HG02588 (cell line): Measurements from ENCODE around the gene FGD5.
"Not testable (repeated sequence)": the region's sequence is repeated elsewhere in the genome, so short reads cannot be mapped to it uniquely, and the experiment has no call there.

Experiments used
- ATAC-seq: cut with Tn5 transposase; IDR thresholded peaks from one replicate; pipeline ENCODE4 v1.9.1; 2021; ENCODE audit warnings: mild to moderate bottlenecking, moderate library complexity; ENCODE audit not compliant: unreplicated experiment

The FGD5 gene

DNA sequence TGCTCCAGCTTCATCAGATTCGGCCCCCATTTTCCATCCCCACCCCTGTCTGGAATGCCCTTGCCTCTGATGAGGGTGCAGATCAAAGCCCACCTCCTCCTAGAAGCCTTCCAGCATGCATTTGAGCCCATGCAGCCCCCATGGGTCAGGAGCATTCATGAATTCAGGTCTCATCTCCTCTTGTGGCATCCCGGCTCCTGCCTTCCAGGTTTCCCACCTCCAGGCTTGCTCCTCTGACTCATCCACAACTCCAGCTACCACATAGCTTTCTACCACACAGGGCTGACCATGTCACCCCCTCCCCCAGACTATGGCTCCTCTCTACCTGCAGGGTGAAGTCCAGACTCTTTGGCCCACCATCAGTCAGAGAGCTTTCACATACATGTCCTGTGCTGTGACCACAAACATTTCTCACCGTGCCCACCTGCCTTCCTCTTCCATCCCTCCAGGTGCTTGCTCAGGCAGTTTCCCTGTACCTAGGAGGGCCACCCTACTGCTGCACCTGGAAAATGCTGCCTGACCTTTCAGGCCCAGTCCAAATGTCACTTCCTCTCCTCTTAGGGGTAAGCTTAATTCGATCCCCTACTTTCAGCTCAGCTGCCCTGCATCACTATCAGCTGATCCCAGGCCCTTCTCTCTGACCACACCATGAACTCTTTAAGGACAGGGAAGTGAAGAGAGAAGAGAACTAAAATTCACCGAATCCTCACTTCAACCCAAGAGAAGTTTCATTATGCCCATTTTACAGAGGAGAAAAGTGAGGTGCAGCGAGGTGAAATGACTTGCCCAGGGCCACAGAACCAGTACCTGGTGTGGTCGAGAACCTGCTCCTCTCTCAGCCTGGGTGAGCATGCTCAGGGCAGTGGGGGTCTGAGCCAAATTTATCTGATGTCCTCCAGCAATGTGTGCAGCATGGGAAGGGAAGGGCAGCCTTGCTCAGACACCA, 13.7 kb upstream of the FGD5 start:
- ATAC-seq = no peak

DNA sequence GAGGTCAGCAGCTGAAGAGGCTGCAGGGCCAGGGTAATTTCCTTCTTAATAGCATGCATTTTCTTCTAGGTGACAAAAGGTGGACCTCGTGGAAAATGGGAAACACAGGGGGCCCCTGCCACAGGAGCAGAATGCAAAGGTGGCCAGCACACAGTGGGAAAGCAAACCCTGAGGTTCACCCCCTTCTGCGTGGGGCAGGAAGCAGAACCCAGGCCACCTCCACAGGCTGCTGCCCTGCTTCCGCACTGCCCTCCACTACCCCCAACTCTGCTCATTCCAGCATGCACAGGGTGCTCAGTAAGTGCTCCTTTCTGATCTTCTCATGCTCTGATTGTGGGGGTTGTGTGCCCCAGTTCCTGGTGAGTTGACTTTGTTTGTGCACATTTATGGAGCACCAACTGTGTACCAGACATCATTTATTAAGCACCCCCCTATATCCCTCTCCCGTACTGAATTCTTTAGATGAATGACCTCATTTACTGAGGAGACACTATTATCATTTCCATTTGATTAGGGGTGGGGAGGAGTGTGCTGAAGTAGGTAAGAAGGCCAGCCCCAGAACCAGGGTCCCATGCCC, 12.7 kb upstream of the FGD5 start:
- ATAC-seq = no peak

DNA sequence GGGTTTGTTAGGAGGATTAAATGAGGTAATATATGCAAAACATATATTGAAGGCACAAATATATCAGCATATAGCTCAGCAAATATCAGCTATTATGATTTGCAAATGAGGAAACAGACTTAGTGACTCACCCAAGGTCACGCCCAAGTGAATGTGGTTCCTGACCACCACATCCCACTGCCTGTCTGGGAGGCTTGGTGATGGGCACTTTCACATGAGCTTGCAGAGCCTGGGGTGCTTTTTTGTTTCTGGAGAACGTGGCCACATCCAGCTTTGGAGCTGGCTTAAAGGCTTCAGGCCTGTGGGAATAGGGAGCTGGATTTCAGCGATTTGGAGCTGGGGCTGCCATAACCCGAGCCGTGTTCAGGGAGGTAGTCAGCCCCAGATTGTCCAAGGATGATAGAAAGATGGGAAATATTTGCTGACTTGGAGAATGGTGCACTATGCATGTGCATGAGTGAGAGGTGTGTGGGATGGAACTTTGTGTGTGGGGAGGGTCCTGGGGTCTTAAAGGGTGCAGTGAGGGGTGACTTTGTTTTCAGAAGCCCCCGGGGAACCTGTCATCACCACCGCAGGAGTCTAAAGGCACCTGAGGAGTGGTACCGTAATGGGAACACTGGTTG, 12.0 kb upstream of the FGD5 start:
- no peak for ATAC-seq

DNA sequence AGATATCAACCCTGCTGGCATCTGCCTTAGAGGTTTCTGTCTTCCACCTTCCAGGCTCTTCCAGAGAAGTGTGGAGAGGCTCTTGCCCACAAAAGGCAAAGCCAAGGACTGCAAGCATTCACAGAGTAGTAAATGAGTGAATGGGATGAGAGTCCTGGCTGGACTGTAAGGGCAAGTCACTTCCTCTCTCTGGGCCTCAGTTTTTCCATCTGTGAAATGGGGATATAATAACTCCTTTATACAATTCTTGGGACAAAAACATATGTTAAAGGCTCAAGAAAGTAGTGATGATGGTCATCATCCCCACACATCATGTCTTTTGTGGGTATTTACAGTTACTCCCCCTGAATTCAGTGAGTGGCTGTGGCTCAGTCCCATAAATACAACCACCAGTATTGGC, 10.7 kb upstream of the FGD5 start:
- ATAC-seq = no peak

DNA sequence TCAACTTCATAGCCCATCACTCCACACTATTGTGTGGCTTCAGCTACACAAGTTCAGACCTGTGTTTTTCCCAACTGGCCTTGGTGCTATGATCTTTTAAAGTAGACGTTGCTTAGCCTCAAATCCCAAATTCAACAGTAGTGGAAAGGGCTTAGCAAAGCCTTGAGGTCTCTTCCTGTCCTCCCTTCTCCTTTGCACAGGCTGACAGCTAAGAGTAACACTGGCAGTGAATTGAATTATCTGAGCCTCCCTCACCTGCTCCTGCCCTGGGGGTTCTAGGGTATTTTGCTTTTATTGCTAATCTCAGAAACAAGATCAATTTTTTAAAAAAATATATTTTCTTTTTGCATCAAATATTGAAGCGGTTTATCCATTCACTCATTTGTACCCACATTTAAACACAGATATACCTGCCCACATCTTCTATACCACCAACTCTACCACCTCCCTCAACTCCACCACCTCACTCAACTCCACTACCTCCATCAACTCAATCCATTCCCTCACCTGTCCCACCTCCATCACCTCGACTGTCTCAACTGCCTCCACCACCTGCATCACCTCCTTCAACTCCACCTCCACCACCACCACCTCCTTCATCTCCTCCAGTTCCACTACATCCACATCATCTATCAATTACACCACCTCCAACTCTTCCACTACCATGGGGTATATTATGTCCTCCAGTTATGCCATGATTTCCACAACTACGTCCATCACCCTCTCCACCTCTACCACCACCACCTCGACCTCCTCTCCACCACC, 10.1 kb upstream of the FGD5 start:
- no peak for ATAC-seq

DNA sequence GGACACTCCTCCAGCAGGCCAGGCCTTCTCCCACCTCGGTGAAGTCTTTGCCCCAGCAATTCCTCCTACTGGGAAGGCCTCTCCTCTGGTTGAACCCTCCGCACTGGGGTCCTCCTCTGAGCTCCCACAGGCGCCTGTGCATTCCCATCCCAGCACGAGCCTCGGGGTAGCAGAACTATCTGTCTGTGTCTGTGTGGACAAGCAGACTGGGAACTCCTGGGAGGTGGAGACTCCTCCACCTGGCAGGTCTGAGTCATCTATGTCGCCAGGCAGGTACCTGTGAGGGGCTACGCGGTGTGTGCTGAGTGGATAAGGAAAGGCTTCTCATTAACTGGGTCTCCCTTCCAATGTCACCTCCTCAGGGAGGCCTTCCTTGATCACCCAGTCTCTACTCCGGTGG, 9.2 kb upstream of the FGD5 start:
- ATAC-seq = not testable (repeated sequence)

DNA sequence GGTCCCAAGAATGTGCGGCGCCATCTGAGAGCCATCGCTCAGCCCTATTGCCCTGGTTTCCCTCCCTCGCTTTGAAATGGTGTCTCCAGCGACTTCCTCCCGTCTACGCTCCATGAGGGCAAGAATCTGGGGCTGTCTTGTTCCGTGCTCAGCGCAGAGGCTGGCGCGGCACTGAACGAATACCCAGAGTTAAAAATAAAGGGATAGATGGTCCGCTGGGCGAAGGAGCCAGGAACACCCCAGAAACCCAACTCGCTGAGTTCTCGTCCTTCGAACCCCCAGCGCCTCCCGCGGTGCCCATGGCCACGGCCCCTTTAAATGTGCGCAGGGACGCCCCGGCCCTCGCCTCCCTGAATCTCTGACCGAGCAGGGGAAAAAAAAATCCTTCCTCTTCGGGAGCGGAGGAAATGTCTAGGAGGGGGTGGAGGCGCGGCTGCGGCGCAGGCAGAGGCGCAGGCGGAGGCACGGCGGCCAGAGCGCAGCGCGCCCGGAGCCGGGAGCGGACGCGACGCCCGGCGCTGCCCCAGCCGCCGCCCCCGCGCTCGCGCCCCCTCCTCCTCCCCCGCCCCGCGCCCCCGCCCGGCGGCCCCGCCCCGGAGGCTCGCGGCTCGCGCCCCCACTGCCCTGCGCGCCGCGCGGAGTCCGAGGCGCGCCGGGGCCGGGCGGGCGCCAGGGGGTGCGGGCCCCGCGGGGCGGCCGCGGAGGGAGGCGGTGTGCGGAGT, 8.5 kb upstream of the FGD5 start:
- ATAC-seq = no peak

DNA sequence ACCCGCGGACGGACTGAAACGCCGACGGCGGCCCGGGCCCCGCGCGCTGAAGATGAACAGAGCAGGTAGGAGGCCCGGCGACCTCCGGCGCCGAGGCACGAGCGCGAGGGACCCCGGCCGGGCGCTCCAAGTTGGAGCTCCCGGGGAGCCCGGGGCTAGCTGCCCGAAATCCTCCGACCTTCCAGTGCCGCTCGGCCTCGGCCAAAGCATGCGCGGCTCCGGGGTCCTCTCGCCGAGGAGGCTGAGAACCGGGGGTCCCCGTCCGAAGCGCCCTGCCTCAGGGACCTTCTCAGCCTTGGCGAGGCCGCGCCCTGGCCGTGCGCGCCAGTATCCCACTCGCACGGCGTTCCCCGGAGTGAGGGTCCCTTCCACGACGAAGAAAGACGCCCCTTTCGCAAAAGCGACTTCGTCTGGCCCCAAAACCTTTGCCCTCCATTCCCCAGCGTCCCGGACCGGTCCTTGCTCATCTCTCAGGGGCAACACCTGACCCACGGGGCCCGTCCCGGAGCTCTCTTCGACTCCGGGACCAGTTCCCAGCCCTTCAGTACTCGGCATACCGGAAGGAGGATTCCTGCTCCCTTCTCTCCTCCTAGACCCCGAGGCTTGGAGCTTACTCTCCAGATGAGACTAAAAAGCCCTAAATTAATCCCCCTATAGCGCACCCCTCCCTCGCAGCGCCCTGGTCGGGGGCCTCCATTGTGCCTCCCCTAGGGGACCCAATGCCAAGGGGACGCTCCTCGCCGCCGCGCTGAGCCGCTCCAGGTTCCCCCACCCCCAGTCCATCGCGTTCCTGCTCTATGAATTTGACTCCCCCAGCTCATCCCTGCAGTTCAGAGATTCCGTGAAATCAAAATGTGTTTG, 7.7 kb upstream of the FGD5 start:
- ATAC-seq = no peak

DNA sequence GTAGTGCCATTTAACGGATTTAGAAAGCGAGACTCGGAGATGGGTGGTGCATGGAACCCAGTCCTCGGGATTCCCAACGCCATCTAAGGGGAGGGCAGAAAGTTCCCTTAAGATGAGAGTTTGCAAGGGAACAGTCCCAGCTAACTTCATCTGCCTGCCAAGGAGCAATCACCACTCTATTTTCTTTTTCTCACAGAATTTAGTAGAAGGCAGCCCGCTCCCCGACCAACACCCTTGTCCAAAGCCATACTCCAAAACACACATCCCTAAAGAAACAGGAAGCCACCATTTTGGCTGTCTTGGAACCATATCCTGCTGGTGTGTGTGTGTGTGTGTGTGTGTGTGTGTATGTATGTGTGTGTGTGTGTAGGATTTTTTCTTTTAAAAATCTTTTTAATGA, 7.1 kb upstream of the FGD5 start:
- no peak for ATAC-seq

DNA sequence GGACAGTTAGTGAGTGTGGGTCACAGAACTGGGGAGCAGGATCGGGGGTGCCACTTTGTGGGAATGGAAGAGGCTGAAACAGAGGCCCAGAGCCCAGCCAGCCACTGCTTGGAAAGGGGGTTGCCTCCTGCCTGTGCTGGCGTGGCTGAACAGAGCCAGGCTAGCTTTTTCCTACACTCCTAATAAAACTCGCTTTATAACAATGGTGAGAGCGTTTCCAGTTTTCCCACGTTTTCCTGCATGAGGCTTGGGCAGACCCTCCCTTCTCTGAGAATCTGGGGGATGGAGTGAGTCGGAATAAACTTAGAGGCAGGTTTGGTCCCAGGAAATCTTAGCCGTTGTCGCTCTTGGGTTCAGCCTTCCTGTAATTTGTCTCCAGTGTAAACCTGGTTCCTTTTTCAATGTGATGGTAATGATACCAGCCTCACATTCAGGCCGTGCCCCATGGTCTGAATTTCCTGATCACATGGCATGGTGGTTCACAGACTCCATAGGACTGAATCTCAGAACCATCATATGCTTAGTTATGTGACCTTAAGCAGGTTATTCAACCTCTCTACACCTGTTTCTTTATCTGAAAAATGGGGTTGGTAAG, 6.5 kb upstream of the FGD5 start:
- no peak for ATAC-seq

DNA sequence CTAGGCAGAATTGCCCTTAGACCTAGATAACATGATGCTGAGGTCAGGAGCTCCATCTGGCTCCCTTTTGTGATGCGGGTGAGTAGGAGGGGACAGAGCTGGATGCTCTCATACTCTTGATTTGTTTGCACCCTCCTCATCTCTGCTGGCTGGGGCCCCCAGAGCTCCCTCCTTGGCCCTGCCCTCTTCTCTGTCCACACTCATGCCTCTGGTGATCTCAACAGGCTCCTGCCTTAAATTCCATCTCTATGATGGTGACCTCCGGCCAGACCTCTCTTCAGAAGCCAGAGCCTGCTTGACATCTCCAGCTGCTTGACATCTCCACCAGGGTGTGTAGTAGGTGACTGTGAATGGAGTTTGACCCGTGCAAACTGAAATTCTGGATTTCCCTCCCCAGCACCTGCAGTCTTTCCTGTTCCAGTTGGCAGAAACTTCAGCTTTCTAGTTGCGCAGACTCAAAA, 4.3 kb upstream of the FGD5 start:
- no peak for ATAC-seq

DNA sequence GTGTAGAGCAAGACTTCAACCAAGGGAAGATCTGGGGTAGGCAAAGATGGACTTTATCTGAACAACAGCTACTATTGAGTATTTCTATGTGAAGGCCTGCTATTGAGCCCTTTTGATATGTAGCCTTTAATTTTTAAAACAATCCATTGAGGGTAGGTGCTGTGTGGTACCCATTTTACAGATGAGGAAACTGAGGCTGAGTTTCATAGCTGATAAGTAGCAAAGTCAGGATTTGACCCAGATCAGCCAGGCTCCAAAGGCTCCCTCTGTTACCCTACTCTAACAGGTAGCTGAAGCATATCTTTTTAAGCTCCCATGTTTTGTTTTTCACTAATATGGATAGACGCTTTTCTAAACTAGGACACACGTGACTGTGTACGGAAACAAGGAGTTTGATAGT, 2.4 kb upstream of the FGD5 start:
- no peak for ATAC-seq

DNA sequence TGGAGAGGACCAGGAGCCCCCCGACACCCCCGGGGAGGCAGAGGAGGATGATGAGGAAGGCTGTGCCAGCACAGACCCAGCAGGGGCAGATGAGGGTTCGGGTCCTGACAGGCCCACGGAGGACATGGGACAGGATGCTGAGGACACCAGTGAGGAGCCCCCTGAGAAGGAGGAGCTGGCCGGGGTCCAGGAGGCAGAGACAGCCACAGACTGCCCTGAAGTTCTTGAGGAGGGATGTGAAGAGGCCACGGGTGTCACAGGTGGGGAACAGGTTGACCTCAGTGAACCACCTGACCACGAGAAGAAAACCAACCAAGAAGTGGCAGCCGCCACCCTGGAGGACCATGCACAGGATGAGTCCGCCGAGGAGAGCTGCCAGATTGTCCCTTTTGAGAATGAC, 909 bp downstream of the FGD5 start:
- ATAC-seq = no peak

DNA sequence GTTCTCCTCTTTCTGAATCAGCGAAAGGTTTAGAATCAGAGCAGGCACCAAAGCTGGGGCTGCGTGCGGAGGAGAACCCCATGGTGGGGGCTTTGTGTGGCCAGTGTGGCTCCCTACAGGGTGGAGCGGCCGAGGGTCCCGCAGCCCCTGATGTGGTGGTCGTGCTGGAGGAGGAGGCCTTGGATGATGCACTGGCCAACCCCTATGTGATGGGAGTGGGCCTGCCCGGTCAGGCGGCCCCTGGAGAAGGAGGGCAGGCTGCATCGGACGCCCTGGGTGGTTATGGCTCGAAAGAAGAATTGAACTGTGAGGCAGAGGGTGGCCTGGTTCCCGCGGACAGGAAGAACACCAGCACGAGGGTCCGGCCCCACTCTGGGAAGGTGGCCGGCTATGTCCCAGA, 1.4 kb downstream of the FGD5 start:
- ATAC-seq = no peak

DNA sequence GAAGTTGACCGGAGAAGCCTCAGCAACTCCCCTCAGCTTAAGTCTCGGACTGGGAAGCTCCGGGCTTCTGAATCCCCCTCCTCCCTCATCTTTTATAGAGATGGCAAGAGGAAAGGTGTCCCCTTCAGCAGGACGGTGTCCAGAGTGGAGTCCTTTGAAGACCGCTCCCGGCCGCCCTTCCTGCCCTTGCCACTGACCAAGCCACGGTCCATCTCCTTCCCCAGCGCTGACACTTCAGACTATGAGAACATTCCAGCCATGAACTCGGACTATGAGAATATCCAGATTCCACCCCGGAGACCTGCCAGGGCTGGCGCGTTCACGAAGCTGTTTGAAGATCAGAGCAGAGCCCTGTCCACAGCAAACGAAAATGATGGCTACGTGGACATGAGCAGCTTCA, 2.4 kb downstream of the FGD5 start:
- no peak for ATAC-seq

DNA sequence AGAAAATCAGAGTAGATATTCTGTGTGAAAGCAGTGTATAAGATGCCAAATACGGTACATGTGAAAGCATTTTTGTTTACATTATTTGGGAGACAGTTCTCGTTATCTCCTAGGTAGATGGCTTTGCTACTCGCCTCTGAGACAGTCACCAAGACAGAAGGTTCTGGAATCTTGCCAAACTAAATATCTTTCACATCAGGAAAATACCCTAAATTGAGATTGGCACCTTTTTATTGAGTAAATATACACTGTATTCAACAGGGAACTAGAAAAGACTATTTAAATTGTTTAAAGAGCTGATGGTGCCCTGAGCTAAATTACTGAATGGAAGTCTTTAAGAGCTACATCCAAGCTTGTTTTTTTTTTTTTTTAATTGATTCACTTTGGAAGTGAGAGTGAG, 3.4 kb downstream of the FGD5 start:
- no peak for ATAC-seq

DNA sequence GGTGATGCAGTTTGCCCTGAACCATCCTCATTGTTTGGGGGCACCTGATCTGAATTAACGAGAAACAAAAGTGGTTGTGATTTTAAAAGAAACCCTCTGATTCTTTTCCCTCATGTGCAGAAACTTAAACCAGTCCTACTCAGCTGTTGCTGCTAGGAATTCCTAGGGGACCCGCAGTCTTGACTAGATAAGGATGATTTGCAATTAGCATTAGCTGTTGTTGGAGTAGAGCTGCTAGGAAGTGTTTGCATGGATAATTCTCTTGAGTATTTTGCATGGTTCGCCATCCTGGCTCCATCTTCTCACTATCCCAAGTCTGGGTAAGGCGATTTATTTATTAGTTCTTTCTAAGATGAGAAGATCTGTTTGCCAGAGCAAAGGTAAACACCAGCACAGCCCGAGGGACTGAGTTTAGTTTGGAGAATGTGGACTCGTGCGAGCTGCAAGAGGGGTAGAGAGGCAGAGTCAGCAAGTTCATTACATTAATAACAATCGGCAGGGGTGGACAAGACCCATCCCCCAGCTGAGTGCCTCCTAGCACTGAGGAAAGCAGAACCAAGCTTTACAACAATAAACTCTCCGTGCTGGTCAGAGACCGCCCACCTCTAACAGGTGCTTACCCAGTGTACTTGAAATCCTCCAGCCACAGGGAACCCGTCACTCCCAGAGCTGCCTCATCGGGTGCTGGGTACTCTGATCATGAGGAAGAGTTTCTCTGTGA, 4.1 kb downstream of the FGD5 start:
- no peak for ATAC-seq

DNA sequence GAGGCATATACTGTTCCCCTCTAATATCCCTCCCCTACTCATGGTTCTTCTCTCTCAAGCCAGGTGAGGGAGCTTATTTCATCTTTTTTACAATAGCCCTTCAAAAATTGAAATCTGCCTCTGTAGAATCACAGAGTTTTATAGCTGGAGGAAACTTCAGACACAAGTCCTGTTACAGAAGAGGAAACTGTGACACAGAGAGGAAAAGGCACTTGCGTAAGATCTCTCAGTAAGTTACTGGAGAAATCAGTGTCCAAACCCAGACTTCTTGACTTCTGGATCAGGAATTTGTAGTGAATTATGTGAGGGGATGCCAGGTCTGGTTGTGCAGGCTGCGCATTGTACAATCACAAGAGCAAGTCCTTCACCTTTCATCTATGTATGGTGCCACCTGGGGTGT, 4.6 kb downstream of the FGD5 start:
- ATAC-seq = no peak
